GM23248 (cell line): ENCODE measurements around the gene ETV6. TPM values are rescaled to one million over a fixed set of nuclear protein-coding genes. Genes with fewer than 3 reads are reported as not detected.

Experiments
- DNase-seq: peaks from one replicate; pipeline ENCODE4 v3.0.0-alpha.2; 2015
- H2AFZ ChIP-seq: fragments of 200-600 bp; sonication (generic); 2 replicates; pipeline ENCODE4 v1.6.1; 2016; ENCODE audit warnings: antibody characterized with exemption
- H3F3A ChIP-seq: fragments of 200-600 bp; sonication (generic); 2 replicates; pipeline ENCODE4 v1.6.1; 2016; ENCODE audit warnings: mild to moderate bottlenecking, antibody characterized with exemption, mixed run types; ENCODE audit not compliant: insufficient read depth
- H3K27ac ChIP-seq: fragments of 200-600 bp; sonication (generic); 2 replicates; pipeline ENCODE4 v1.5.1; 2016; ENCODE audit warnings: mild to moderate bottlenecking
- H3K27me3 ChIP-seq: fragments of 200-600 bp; sonication (generic); replicated peaks from 2 replicates; pipeline ENCODE4 v1.6.1; 2016; ENCODE audit warnings: mild to moderate bottlenecking; ENCODE audit not compliant: insufficient read depth
- H3K36me3 ChIP-seq: fragments of 200-600 bp; sonication (generic); 2 replicates; pipeline ENCODE4 v1.6.1; 2016; ENCODE audit warnings: low read depth, mild to moderate bottlenecking
- H3K4me1 ChIP-seq: fragments of 200-600 bp; sonication (generic); 2 replicates; pipeline ENCODE4 v1.6.1; 2016; ENCODE audit warnings: mild to moderate bottlenecking; ENCODE audit not compliant: insufficient read depth
- H3K4me2 ChIP-seq: fragments of 200-600 bp; sonication (generic); one replicate; pipeline ENCODE4 v1.6.1; 2016; ENCODE audit warnings: mild to moderate bottlenecking; ENCODE audit not compliant: unreplicated experiment
- H3K4me3 ChIP-seq: fragments of 200-600 bp; sonication (generic); 2 replicates; pipeline ENCODE4 v1.5.1; 2016; ENCODE audit warnings: mild to moderate bottlenecking
- H3K79me2 ChIP-seq: fragments of 200-600 bp; sonication (generic); 2 replicates; pipeline ENCODE4 v1.6.1; 2016; ENCODE audit warnings: mild to moderate bottlenecking; ENCODE audit not compliant: insufficient read depth
- H3K9ac ChIP-seq: fragments of 200-600 bp; sonication (generic); 2 replicates; pipeline ENCODE4 v1.6.1; 2016; ENCODE audit warnings: mild to moderate bottlenecking
- H3K9me2 ChIP-seq: fragments of 200-600 bp; sonication (generic); 2 replicates; pipeline ENCODE4 v1.6.1; 2016; ENCODE audit warnings: mixed run types, mild to moderate bottlenecking, moderate library complexity; ENCODE audit not compliant: insufficient read depth
- H3K9me3 ChIP-seq: fragments of 200-600 bp; sonication (generic); one replicate; pipeline ENCODE4 v1.6.1; 2017; ENCODE audit warnings: low read depth
- H4K20me1 ChIP-seq: fragments of 200-600 bp; sonication (generic); 2 replicates; pipeline ENCODE4 v1.6.0; 2016; ENCODE audit not compliant: insufficient read depth
- EZH2 ChIP-seq: fragments of 200-600 bp; sonication (generic); IDR thresholded peaks from 2 replicates; pipeline ENCODE4 v1.6.1; 2018; ENCODE audit warnings: antibody characterized with exemption, mild to moderate bottlenecking; ENCODE audit not compliant: insufficient read depth, poor library complexity, severe bottlenecking
- EZH2phosphoT487 ChIP-seq: fragments of 200-600 bp; sonication (generic); IDR thresholded peaks from 2 replicates; pipeline ENCODE4 v1.6.1; 2018; ENCODE audit warnings: antibody characterized with exemption, moderate library complexity, mild to moderate bottlenecking, low read depth; ENCODE audit not compliant: insufficient read depth
- WGBS, 2 experiments: methylation state at CpG; one replicate each; pipeline ENCODE4 v1.1.6; 2015 to 2017; ENCODE audit warnings: low lambda C conversion rate in 2 of 2, low coverage in 1 of 2; ENCODE audit errors: missing lambda C conversion rate in 2 of 2; 5-methylcytosine and 5-hydroxymethylcytosine counted together
- in situ Hi-C: fragments of 300-500 bp; cut with MboI; formaldehyde crosslinking; loops from 2 replicates; pipeline ENCODE4 v1.15.0; 2020
- polyA plus RNA-seq: library from polyadenylated mRNA; unstranded; fragments of >200 nt; fragmentation: Nextera tagmentation; extraction: Ambion mirVana; gene quantifications from 2 replicates; pipeline ENCODE4 v1.2.1, GENCODE V29; 2016
- total RNA-seq: library from RNA; depleted of rRNA; stranded (reverse); fragments of >200 nt; shearing (Covaris generic); gene quantifications from 2 replicates; pipeline ENCODE4 v1.2.3, GENCODE V29; 2014

Gene ETV6
- total and polyA plus RNA-seq, 2 experiments from 2014 or later, result 2.5 to 10.4 TPM

DNA sequence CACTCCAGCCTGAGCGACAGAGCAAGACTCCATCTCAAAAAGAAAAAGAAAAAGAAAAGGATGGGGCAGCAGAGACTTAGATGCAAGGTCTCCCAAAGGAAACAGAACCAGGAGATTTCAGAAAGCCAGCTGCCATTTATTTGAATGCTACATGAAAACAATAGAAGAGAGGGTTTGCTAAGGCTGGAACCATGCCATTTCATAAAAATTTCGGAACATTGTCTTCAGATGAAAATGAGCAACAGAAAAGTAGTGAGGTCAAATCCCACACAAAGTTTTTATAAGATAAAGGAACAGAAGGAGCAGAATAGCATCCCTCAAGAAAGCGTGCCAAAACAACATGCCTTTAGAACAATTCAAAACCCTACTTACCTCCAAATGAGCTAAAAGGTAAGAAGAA is 175.3 kb downstream of the ETV6 start:
- no peaks in the 10 kb centered on the region for H3K27me3 ChIP-seq
- no peaks in the 10 kb centered on the region for H4K20me1 ChIP-seq
- no peaks in the 10 kb centered on the region for H3K36me3 ChIP-seq
- no peaks in the 10 kb centered on the region for H3K9me2 ChIP-seq
- H3K4me3 ChIP-seq, result no peak overlapping the region
- H3F3A ChIP-seq, result peaks cover 14% of the 10 kb centered on the region; the same call in 1 of the 2 replicates
- no peak overlapping the region for H2AFZ ChIP-seq
- H3K9me3 ChIP-seq, result no peaks in the 10 kb centered on the region
- H3K9ac ChIP-seq, result no peak overlapping the region
- WGBS, 2 experiments, result 86 to 87% methylated on average over 3 of the region's 3 CpGs
- no peak for DNase-seq
- in situ Hi-C loops, result no loop called here
- TF ChIP-seq EZH2phosphoT487 (no peak), EZH2 (no peak)
- no peak overlapping the region for H3K27ac ChIP-seq
- H3K4me2 ChIP-seq, result no peak overlapping the region
- H3K4me1 ChIP-seq, result peaks cover 19% of the 10 kb centered on the region
- H3K79me2 ChIP-seq, result no peaks in the 10 kb centered on the region; the same call in 1 of the 2 replicates

DNA sequence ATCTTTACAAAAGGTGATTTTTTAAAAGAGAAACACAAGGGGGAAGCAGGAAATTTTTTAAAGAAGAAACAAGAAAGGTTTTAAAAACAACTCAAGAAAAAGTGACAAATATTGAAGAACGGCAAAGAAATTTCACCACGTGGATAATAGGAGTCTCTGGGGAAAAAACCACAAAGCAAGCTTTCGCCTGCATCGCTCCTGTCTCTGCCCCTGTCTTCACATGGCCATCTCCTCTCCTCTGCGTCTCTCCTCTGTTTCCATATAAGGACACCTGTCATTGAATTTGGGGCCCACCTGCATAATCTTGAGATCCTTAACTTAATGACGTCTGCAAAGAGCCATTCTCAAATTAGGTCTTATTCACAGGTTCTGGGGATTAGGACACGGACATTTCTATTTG is 175.8 kb downstream of the ETV6 start:
- no peak overlapping the region for H3K4me2 ChIP-seq
- no peak overlapping the region for H3K27ac ChIP-seq
- peaks cover 14% of the 10 kb centered on the region; the same call in 1 of the 2 replicates for H3F3A ChIP-seq
- no peaks in the 10 kb centered on the region for H4K20me1 ChIP-seq
- H3K4me1 ChIP-seq, result peaks cover 19% of the 10 kb centered on the region
- TF ChIP-seq EZH2 (no peak), EZH2phosphoT487 (no peak)
- H3K36me3 ChIP-seq, result no peaks in the 10 kb centered on the region
- H3K9me2 ChIP-seq, result no peaks in the 10 kb centered on the region
- no peak overlapping the region for H3K9ac ChIP-seq
- WGBS, 2 experiments, result 86 to 90% methylated on average over 7 of the region's 7 CpGs
- H3K27me3 ChIP-seq, result no peaks in the 10 kb centered on the region
- no peak overlapping the region for H2AFZ ChIP-seq
- DNase-seq, result no peak
- no peak overlapping the region for H3K4me3 ChIP-seq
- in situ Hi-C loops, result no loop called here
- no peaks in the 10 kb centered on the region; the same call in 1 of the 2 replicates for H3K79me2 ChIP-seq
- H3K9me3 ChIP-seq, result no peaks in the 10 kb centered on the region

DNA sequence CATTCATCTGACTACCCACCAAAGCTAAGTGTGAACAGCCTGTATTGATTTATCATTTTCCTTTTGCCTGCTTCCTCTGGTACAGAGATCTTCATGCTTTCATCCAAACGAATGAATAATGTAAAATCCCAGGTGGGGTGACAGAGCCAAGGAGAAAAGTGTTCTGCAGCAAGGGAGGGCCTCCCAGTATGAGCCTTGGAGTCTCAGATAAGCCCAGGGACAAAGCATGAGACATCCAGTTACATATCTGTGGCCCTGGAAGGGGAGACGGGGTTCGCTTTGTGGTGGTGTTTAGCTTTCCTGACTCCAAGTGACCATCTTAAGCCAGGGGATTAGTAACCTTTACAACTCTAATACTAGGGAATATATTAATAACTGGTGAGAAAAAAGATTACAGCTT is 177.1 kb downstream of the ETV6 start:
- Histone ChIP-seq H4K20me1 (no peaks in the 10 kb centered on the region), H3K4me3 (no peak overlapping the region), H3K36me3 (no peaks in the 10 kb centered on the region), H3K9ac (no peak overlapping the region), H3K27me3 (no peaks in the 10 kb centered on the region), H3F3A (peaks cover 14% of the 10 kb centered on the region; the same call in 1 of the 2 replicates), H3K27ac (no peak overlapping the region), H3K9me3 (no peaks in the 10 kb centered on the region), H3K79me2 (peaks cover 1% of the 10 kb centered on the region; the same call in 1 of the 2 replicates), H3K9me2 (no peaks in the 10 kb centered on the region), H2AFZ (no peak overlapping the region), H3K4me1 (peaks cover 19% of the 10 kb centered on the region), H3K4me2 (no peak overlapping the region)
- no peak for DNase-seq
- TF ChIP-seq EZH2phosphoT487, result no peak
- no peak for TF ChIP-seq EZH2
- in situ Hi-C loops, result no loop called here
- 89 to 92% methylated on average over 3 of the region's 3 CpGs for WGBS, 2 experiments

- no peak overlapping the region for H3K27ac ChIP-seq
- peak; percentile 54 for DNase-seq
- no peaks in the 10 kb centered on the region for H4K20me1 ChIP-seq
- no peaks in the 10 kb centered on the region for H3K9me3 ChIP-seq
- H3K27me3 ChIP-seq, result no peaks in the 10 kb centered on the region
- no peak overlapping the region for H3K4me2 ChIP-seq
- H3K4me1 ChIP-seq, result peaks cover 13% of the 10 kb centered on the region
- 68 to 73% methylated on average over 15 to 17 of the region's 17 CpGs for WGBS, 2 experiments
- no peaks in the 10 kb centered on the region for H3K36me3 ChIP-seq
- no peak overlapping the region for H2AFZ ChIP-seq
- TF ChIP-seq EZH2phosphoT487 (no peak), EZH2 (no peak)
- H3F3A ChIP-seq, result peaks cover 10% of the 10 kb centered on the region; the same call in 1 of the 2 replicates
- H3K79me2 ChIP-seq, result peaks cover 7% of the 10 kb centered on the region; the same call in 1 of the 2 replicates
- no peaks in the 10 kb centered on the region for H3K9me2 ChIP-seq
- no peak overlapping the region for H3K9ac ChIP-seq
- no peak overlapping the region for H3K4me3 ChIP-seq
- in situ Hi-C loops, result no loop called here
Observed at GRCh38 chr12:11827091-11828061, 177.9 kb downstream of the ETV6 start.
